ENCODE results near the gene DECR2.
A peak's percentile ranks its signal among the peaks of the same experiment; 100 is the strongest.
"Not testable (repeated sequence)": the region's sequence is repeated elsewhere in the genome, so short reads cannot be mapped to it uniquely, and the experiment has no call there.

Gene DECR2

GRCh38 chr16:401468-402348, at the start of gene DECR2:
Gene DECR2 (plus strand): TSS chr16:401885. CDS start chr16:401964, 79 bp downstream.
- peak; percentile 96 for DNase-seq

GRCh38 chr16:352547-353403, 48.9 kb upstream of the DECR2 start, which contains the start of gene AXIN1:
Gene AXIN1 (minus strand): TSS chr16:352723. CDS start chr16:347025, 5,698 bp downstream.
- peak; percentile 99 for DNase-seq

GRCh38 chr16:353404-354290, 48.0 kb upstream of the DECR2 start:
- no peak for DNase-seq

- no peak for DNase-seq
Observed at GRCh38 chr16:354291-354881, 47.3 kb upstream of the DECR2 start.

- no peak for DNase-seq
Observed at GRCh38 chr16:354971-355461, 46.7 kb upstream of the DECR2 start.

GRCh38 chr16:356741-357140, 44.9 kb upstream of the DECR2 start:
- no peak for DNase-seq

GRCh38 chr16:359067-359763, 42.5 kb upstream of the DECR2 start:
- DNase-seq: no peak

GRCh38 chr16:359871-360697, 41.6 kb upstream of the DECR2 start:
- DNase-seq: no peak

GRCh38 chr16:360698-361336, 40.9 kb upstream of the DECR2 start:
- DNase-seq: no peak

GRCh38 chr16:361341-361871, 40.3 kb upstream of the DECR2 start:
- no peak for DNase-seq

GRCh38 chr16:361872-362701, 39.6 kb upstream of the DECR2 start:
- DNase-seq: peak; percentile 53

- not testable (repeated sequence) for DNase-seq
Observed at GRCh38 chr16:362702-362999, 39.0 kb upstream of the DECR2 start.

- no peak for DNase-seq
Observed at GRCh38 chr16:363110-363765, 38.4 kb upstream of the DECR2 start.

- no peak for DNase-seq
Observed at GRCh38 chr16:363766-364490, 37.8 kb upstream of the DECR2 start.

- no peak for DNase-seq
Observed at GRCh38 chr16:364595-365491, 36.8 kb upstream of the DECR2 start.

GRCh38 chr16:366476-366875, 35.2 kb upstream of the DECR2 start:
- no peak for DNase-seq

Data from NK-92 treated with Interleukin-12 subunit alpha and Interleukin-12 subunit beta, amount 100 ng/mL, for 24 hours (cell line).